Esophagus muscularis mucosa (tissue), 4 donors: ENCODE results near the gene DENND2C. TPM values are rescaled to one million over a fixed set of nuclear protein-coding genes. Genes with fewer than 3 reads are reported as not detected.

Source experiments
- DNase-seq: peaks from one replicate; pipeline ENCODE4 v3.0.0-alpha.2; 2017; ENCODE audit errors: extremely low spot score
- H3K27ac ChIP-seq, 4 donors: fragments of 200-600 bp; sonication (generic); replicated peaks in 1 of 4; 1 replicate in 3 of 4; 2 replicates in 1 of 4; pipeline ENCODE4 v1.5.1; 2016 to 2019; ENCODE audit warnings: mild to moderate bottlenecking in 1 of 4
- H3K27me3 ChIP-seq, 4 donors: fragments of 200-600 bp; sonication (generic); one replicate each; pipeline versions ENCODE4 v1.5.1 to v1.6.0; 2016 to 2019
- H3K36me3 ChIP-seq, 4 donors: fragments of 200-600 bp; sonication (generic); one replicate each; pipeline ENCODE4 v1.5.1; 2016 to 2019
- H3K4me1 ChIP-seq, 4 donors: fragments of 200-600 bp; sonication (generic); one replicate each; pipeline ENCODE4 v1.5.1; 2016 to 2019
- H3K4me3 ChIP-seq, 4 donors: fragments of 200-600 bp; sonication (generic); 1 replicate in 2 of 4; 2 replicates in 2 of 4; pipeline ENCODE4 v1.5.1; 2016 to 2019; ENCODE audit warnings: mild to moderate bottlenecking in 4 of 4, moderate library complexity in 1 of 4
- H3K9me3 ChIP-seq, 4 donors: fragments of 200-600 bp; sonication (generic); 1 replicate in 3 of 4; 2 replicates in 1 of 4; pipeline ENCODE4 v1.5.1; 2016 to 2019
- EP300 ChIP-seq: sonication (generic); formaldehyde crosslinking; IDR thresholded peaks from one replicate; pipeline ENCODE4 v1.6.1; 2017; ENCODE audit warnings: antibody characterized with exemption
- POLR2A ChIP-seq: fragments of 450-650 bp; IDR thresholded peaks from one replicate; pipeline ENCODE4 v1.6.1; 2017; ENCODE audit warnings: antibody characterized with exemption, moderate library complexity, mild to moderate bottlenecking, low read depth
- POLR2AphosphoS5 ChIP-seq, 2 donors: sonication (generic); formaldehyde crosslinking; IDR thresholded peaks; one replicate each; pipeline ENCODE4 v1.6.1; 2017; ENCODE audit warnings: antibody characterized with exemption in 2 of 2
- WGBS: methylation state at CpG from one replicate; pipeline ENCODE4 v1.1.5; 2018; 5-methylcytosine and 5-hydroxymethylcytosine counted together
- intact Hi-C: fragments of 100-400 bp; cut with DNase I; formaldehyde crosslinking; loops from one replicate; pipeline ENCODE4 v1.15.1; 2023
- total RNA-seq, 4 donors: library from RNA; depleted of rRNA; stranded (reverse); fragments of >200 nt; gene quantifications; one replicate each; pipeline versions ENCODE4 v1.1.0 to v1.2.1, GENCODE V29; 2016
- TF ChIP-seq, protein P1 (sequence below), 3 experiments: fragments of 200-600 bp in 2 of 3; fragments of 450-650 bp in 1 of 3; sonication (generic) in 2 of 3; IDR thresholded peaks; one replicate each; pipeline ENCODE4 v1.5.1; 2017 to 2019; ENCODE audit warnings: antibody characterized with exemption in 3 of 3, mild to moderate bottlenecking in 2 of 3, moderate library complexity in 1 of 3

DENND2C gene
- total RNA-seq, 4 donors from 2014 or later: 1.2 to 2.5 (median 2.0) TPM

DNA sequence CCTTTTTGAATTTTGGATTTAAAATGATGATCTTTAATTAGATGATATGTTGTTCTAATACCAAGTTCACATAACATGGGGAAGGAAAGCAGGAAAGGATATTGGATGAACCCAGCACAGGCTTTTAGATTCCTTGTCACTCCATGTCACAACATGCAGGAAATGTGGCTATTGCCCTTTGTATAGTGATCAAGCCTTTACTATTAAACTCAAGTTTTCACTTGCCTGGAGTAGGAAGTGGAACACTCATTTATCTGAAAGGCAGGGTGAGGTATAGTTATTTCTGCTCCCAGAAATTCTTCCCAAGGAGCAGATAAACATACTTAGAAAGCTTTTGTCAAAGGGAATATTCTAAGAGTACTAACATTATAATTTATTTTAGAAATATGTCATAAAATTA is 51.2 kb downstream of the DENND2C start:
- TF ChIP-seq POLR2AphosphoS5 (IDR thresholded peaks at IDR 0.05) (no peak), EP300 (no peak), POLR2A (no peak)
- TF ChIP-seq, protein P1, sequence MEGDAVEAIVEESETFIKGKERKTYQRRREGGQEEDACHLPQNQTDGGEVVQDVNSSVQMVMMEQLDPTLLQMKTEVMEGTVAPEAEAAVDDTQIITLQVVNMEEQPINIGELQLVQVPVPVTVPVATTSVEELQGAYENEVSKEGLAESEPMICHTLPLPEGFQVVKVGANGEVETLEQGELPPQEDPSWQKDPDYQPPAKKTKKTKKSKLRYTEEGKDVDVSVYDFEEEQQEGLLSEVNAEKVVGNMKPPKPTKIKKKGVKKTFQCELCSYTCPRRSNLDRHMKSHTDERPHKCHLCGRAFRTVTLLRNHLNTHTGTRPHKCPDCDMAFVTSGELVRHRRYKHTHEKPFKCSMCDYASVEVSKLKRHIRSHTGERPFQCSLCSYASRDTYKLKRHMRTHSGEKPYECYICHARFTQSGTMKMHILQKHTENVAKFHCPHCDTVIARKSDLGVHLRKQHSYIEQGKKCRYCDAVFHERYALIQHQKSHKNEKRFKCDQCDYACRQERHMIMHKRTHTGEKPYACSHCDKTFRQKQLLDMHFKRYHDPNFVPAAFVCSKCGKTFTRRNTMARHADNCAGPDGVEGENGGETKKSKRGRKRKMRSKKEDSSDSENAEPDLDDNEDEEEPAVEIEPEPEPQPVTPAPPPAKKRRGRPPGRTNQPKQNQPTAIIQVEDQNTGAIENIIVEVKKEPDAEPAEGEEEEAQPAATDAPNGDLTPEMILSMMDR (IDR thresholded peaks at IDR 0.05): no peak
- H3K27ac ChIP-seq: no peak overlapping the region
- H3K9me3 ChIP-seq: no peaks in the 10 kb centered on the region
- no peak for DNase-seq
- intact Hi-C loops: no loop called here
- H3K4me3 ChIP-seq: no peak overlapping the region
- H3K4me1 ChIP-seq: peaks cover 0 to 8% (median 0%) of the 10 kb centered on the region in 4 donors
- H3K27me3 ChIP-seq: no peaks in the 10 kb centered on the region
- peaks cover 0 to 45% (median 21%) of the 10 kb centered on the region in 4 donors for H3K36me3 ChIP-seq

DNA sequence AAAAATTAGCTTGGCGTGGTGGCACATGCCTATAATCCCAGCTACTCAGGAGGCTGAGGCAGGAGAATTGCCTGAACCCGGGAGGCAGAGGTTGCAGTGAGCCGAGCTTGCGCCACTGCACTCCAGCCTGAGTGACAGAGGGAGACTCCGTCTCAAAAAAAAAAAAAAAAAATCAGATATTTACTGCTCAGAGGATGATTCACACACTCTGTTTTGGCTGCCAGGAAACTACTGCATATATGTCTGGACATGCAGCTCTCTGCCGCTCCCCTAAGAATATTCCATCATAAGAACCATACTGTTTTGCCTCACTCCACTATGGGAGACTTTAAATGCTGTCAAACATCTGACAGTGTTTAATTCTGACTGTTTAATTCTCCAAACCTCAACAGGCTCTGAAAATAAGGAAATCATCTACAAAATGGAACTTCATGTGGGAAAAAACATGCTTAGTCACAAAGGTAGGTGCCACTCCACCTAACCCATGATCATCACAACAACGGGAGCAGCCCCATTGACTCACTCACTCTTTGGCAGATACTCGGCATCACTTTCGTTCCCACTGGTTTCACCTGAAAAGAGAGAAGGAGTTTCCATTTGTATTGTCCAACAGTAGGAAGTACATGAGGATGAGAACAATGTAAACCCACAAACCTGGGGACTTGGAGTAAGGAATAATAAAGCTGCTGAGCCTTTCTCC is 59.2 kb downstream of the DENND2C start:
- intact Hi-C loops: no loop called here
- peaks cover 17 to 42% (median 25%) of the 10 kb centered on the region in 4 donors for H3K36me3 ChIP-seq
- 90% methylated on average over 9 of the region's 9 CpGs for WGBS

DNA sequence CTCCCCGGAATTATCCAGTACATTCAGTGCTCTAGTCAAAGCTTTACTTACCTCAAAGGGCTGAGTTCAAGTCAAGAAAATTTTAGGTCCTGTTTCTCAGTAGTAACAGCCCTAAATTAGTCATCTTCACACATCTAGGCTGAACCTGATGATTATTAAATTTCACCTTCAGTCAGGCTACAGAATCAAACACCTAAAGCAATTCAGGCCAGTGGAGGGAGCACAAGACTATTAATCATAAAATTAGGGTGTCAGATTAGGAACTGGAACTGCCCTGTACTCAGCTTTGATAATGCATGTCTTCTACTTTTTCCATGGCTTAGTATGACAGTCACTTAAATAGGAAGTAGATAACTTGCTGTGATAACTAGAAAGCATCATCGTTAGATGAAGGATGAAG is 60.0 kb downstream of the DENND2C start:
- TF ChIP-seq POLR2AphosphoS5 (IDR thresholded peaks at IDR 0.05) (no peak), POLR2A (no peak), EP300 (no peak)
- TF ChIP-seq, protein P1 (IDR thresholded peaks at IDR 0.05): no peak
- Histone ChIP-seq H3K36me3 (peaks cover 19 to 46% (median 30%) of the 10 kb centered on the region in 4 donors), H3K9me3 (no peaks in the 10 kb centered on the region), H3K27ac (no peak overlapping the region), H3K27me3 (no peaks in the 10 kb centered on the region), H3K4me3 (no peak overlapping the region), H3K4me1 (no peaks in the 10 kb centered on the region)
- intact Hi-C loops: no loop called here
- no peak for DNase-seq
- 94% methylated on average over 2 of the region's 2 CpGs for WGBS

More for the DNA sequence above, 59.2 kb downstream of the DENND2C start:
- Histone ChIP-seq H3K27ac (no peak overlapping the region), H3K27me3 (no peaks in the 10 kb centered on the region), H3K4me1 (no peaks in the 10 kb centered on the region), H3K4me3 (no peak overlapping the region), H3K9me3 (no peaks in the 10 kb centered on the region)
- no peak for DNase-seq
- TF ChIP-seq EP300: no peak
- no peak for TF ChIP-seq POLR2A
- TF ChIP-seq, protein P1 (IDR thresholded peaks at IDR 0.05): no peak
- no peak for TF ChIP-seq POLR2AphosphoS5 (IDR thresholded peaks at IDR 0.05)

DNA sequence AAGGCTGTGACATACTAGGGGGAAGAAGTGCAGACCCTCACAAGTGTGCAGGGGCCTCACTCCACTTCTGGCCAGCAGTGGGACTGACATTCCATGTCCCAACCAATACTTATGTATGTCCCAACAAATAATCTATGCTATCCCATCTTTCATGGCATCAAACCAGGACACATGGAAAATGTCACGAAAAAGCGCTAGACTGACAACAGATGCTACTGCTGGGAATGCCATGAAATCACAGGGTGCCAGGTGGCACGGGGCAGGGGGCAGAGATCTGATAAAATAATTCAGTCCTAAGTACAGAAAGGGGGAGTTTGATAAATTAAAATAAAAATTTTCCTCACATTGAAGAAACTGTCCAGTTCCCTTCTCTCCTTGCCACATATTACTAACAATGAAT is 60.8 kb downstream of the DENND2C start:
- H3K27me3 ChIP-seq: no peaks in the 10 kb centered on the region
- intact Hi-C loops: no loop called here
- 86% methylated on average over 3 of the region's 3 CpGs for WGBS
- no peak overlapping the region for H3K27ac ChIP-seq
- H3K4me3 ChIP-seq: no peak overlapping the region
- no peaks in the 10 kb centered on the region for H3K4me1 ChIP-seq
- H3K9me3 ChIP-seq: no peaks in the 10 kb centered on the region
- TF ChIP-seq EP300 (no peak), POLR2A (no peak), POLR2AphosphoS5 (IDR thresholded peaks at IDR 0.05) (no peak)
- TF ChIP-seq, protein P1 (IDR thresholded peaks at IDR 0.05): no peak
- peaks cover 19 to 51% (median 31%) of the 10 kb centered on the region in 4 donors for H3K36me3 ChIP-seq
- no peak for DNase-seq
